Loucy (cell line): Measurements from ENCODE around the gene TLCD2.
"Not testable (repeated sequence)": the region's sequence is repeated elsewhere in the genome, so short reads cannot be mapped to it uniquely, and the experiment has no call there.

Source experiments
- EZH2phosphoT487 ChIP-seq: fragments of 200-600 bp; IDR thresholded peaks from 2 replicates; pipeline ENCODE4 v1.6.1; 2018; ENCODE audit warnings: antibody characterized with exemption, mild to moderate bottlenecking, moderate library complexity, borderline replicate concordance
- TF ChIP-seq, protein P1 (sequence below): fragments of 200-600 bp; sonication (generic); conservative IDR thresholded peaks from 2 replicates; pipeline ENCODE4 v1.5.1; 2014; ENCODE audit warnings: mild to moderate bottlenecking, antibody characterized with exemption, low read length

DNA sequence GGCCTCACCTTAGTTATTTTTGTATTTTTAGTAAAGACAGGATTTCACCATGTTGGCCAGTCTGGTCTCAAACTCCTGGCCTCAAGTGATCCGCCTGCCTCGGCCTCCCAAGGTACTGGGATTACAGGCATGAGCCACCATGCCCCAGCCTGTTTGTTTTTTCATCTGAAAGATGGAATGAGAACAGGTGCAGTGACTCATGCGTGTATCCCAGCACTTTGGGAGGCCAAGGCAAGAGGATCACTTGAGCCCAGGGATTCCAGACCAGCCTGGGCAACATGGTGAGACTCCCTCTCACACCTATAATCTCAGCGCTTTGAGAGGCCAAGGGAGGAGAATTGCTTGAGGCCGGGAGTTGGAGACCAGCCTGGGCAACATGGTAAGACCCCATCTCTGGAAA, 10.3 kb downstream of the TLCD2 start:
- TF ChIP-seq, protein P1, sequence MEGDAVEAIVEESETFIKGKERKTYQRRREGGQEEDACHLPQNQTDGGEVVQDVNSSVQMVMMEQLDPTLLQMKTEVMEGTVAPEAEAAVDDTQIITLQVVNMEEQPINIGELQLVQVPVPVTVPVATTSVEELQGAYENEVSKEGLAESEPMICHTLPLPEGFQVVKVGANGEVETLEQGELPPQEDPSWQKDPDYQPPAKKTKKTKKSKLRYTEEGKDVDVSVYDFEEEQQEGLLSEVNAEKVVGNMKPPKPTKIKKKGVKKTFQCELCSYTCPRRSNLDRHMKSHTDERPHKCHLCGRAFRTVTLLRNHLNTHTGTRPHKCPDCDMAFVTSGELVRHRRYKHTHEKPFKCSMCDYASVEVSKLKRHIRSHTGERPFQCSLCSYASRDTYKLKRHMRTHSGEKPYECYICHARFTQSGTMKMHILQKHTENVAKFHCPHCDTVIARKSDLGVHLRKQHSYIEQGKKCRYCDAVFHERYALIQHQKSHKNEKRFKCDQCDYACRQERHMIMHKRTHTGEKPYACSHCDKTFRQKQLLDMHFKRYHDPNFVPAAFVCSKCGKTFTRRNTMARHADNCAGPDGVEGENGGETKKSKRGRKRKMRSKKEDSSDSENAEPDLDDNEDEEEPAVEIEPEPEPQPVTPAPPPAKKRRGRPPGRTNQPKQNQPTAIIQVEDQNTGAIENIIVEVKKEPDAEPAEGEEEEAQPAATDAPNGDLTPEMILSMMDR: not testable (repeated sequence)
- TF ChIP-seq EZH2phosphoT487: not testable (repeated sequence)
